HCT116 (cell line): ENCODE measurements around the gene DHH. TPM values are rescaled to one million over a fixed set of nuclear protein-coding genes. Genes with fewer than 3 reads are reported as not detected.

ENCODE experiments used
- ATAC-seq: fragments of 200-7000 bp; cut with Tn5 transposase; 2 replicates; pipeline ENCODE4 v1.9.1; 2020; ENCODE audit warnings: mild to moderate bottlenecking, moderate library complexity
- BruUV-seq: library from RNA; stranded (reverse); fragments of 400-500 nt; replicated peaks from 2 replicates; lab custom pipeline; 2021; lab: Mats Ljungman, UMichigan
- CTCF ChIA-PET: fragments of 300-600 bp; sonication (Branson Sonifier 250); formaldehyde crosslinking; loops from one replicate; lab custom pipeline; 2021; ENCODE audit warnings: antibody characterized with exemption; lab: Charles Lee
- POLR2A ChIA-PET: fragments of 300-600, 350-600 bp; sonication (Branson Sonifier 250); formaldehyde crosslinking; loops from one replicate; lab custom pipeline; 2021; ENCODE audit warnings: antibody characterized with exemption; lab: Charles Lee
- RAD21 ChIA-PET, 2 experiments: fragments of 300-600 bp; sonication (Branson Sonifier 250); formaldehyde crosslinking; loops; one replicate each; lab custom pipeline; 2023; ENCODE audit warnings: low total read pairs in 2 of 2; ENCODE audit not compliant: uncharacterized antibody in 2 of 2, unreplicated experiment in 2 of 2, low non-redundant PET in 1 of 2; lab: Charles Lee
- DNase-seq: peaks from one replicate; pipeline ENCODE4 v3.0.0-alpha.2; 2010; ENCODE audit warnings: low read depth, low spot score
- H2AFZ ChIP-seq: fragments of 200-600 bp; shearing (Covaris generic), sonication (generic); 2 replicates; pipeline ENCODE4 v1.6.1; 2017; ENCODE audit warnings: low read depth, mixed run types, mixed read lengths, antibody characterized with exemption, low read length; ENCODE audit not compliant: poor library complexity, severe bottlenecking
- H3K27ac ChIP-seq: 2 replicates; pipeline ENCODE4 v1.5.1; 2012; ENCODE audit warnings: low read depth, low read length
- H3K27me3 ChIP-seq: fragments of 200-600 bp; sonication (generic); 2 replicates; pipeline ENCODE4 v1.6.1; 2016; ENCODE audit warnings: mixed run types, low read length, mixed read lengths; ENCODE audit not compliant: insufficient read depth
- H3K36me3 ChIP-seq, 2 experiments: fragments of 200-500 bp in 1 of 2; fragments of 200-600 bp in 1 of 2; sonication (Bioruptor generic) in 1 of 2; sonication (generic) in 1 of 2; 2 replicates each; pipeline versions ENCODE4 v1.5.1 to v1.6.1; 2014 to 2016; ENCODE audit warnings: low read length in 2 of 2, inconsistent platforms in 1 of 2, mixed read lengths in 1 of 2, mixed run types in 1 of 2; ENCODE audit not compliant: insufficient read depth in 2 of 2, control insufficient read depth in 1 of 2
- H3K4me1 ChIP-seq, 2 experiments: fragments of 200-600 bp in 1 of 2; sonication (generic) in 1 of 2; 2 replicates each; pipeline versions ENCODE4 v1.5.1 to v1.6.1; 2012 to 2017; ENCODE audit warnings: low read length in 2 of 2, inconsistent platforms in 1 of 2, mild to moderate bottlenecking in 1 of 2, mixed read lengths in 1 of 2, mixed run types in 1 of 2, moderate library complexity in 1 of 2; ENCODE audit not compliant: insufficient read depth in 2 of 2, control insufficient read depth in 1 of 2
- H3K4me2 ChIP-seq: fragments of 200-600 bp; sonication (generic); 2 replicates; pipeline ENCODE4 v1.6.1; 2017; ENCODE audit warnings: mixed run types, low read length, mixed read lengths
- H3K4me3 ChIP-seq, 2 experiments: fragments of 200-600 bp in 1 of 2; sonication (generic) in 1 of 2; replicated peaks in 1 of 2; 2 replicates each; pipeline ENCODE4 v1.5.1; 2011 to 2016; ENCODE audit warnings: low read length in 2 of 2, control low read depth in 1 of 2, low read depth in 1 of 2, mild to moderate bottlenecking in 1 of 2, mixed read lengths in 1 of 2, mixed run types in 1 of 2
- H3K79me2 ChIP-seq: fragments of 200-600 bp; sonication (generic); 2 replicates; pipeline ENCODE4 v1.6.1; 2017; ENCODE audit warnings: mild to moderate bottlenecking, mixed run types, low read length, moderate library complexity, mixed read lengths; ENCODE audit not compliant: insufficient read depth
- H3K9ac ChIP-seq: fragments of 200-600 bp; sonication (generic); 2 replicates; pipeline ENCODE4 v1.6.1; 2016; ENCODE audit warnings: low read length, mixed read lengths
- H3K9me2 ChIP-seq: fragments of 200-600 bp; sonication (generic), shearing (Covaris generic); 2 replicates; pipeline ENCODE4 v1.6.1; 2017; ENCODE audit warnings: mixed run types, mild to moderate bottlenecking, moderate library complexity; ENCODE audit not compliant: insufficient read depth
- H3K9me3 ChIP-seq, 2 experiments: fragments of 200-500 bp in 1 of 2; fragments of 200-600 bp in 1 of 2; sonication (Bioruptor generic) in 1 of 2; sonication (generic) in 1 of 2; 2 replicates each; pipeline ENCODE4 v1.6.1; 2014 to 2017; ENCODE audit warnings: low read length in 2 of 2, mixed read lengths in 2 of 2, inconsistent platforms in 1 of 2, low read depth in 1 of 2, mild to moderate bottlenecking in 1 of 2, mixed run types in 1 of 2, moderate library complexity in 1 of 2; ENCODE audit not compliant: control insufficient read depth in 1 of 2, insufficient read depth in 1 of 2
- H4K20me1 ChIP-seq: fragments of 200-600 bp; sonication (generic), shearing (Covaris generic); 2 replicates; pipeline ENCODE4 v1.6.1; 2017; ENCODE audit warnings: mixed run types, mild to moderate bottlenecking, moderate library complexity; ENCODE audit not compliant: insufficient read depth
- CBX3 ChIP-seq: IDR thresholded peaks from 2 replicates; pipeline ENCODE4 v1.6.1; 2012; ENCODE audit warnings: low read depth
- CTCF ChIP-seq, 3 experiments: fragments of 200-600 bp in 1 of 3; sonication (generic) in 1 of 3; IDR thresholded peaks in 2 of 3; conservative IDR thresholded peaks in 1 of 3; 2 replicates each; pipeline ENCODE4 v1.5.1; 2012 to 2017; ENCODE audit warnings: low read depth in 2 of 3, low read length in 2 of 3, antibody characterized with exemption in 1 of 3, borderline replicate concordance in 1 of 3, control low read depth in 1 of 3, mild to moderate bottlenecking in 1 of 3, mixed read lengths in 1 of 3, mixed run types in 1 of 3, moderate library complexity in 1 of 3; ENCODE audit not compliant: insufficient read depth in 1 of 3
- EGR1 ChIP-seq: IDR thresholded peaks from 2 replicates; pipeline ENCODE4 v1.6.1; 2012; ENCODE audit warnings: low read depth
- EZH2 ChIP-seq: fragments of 200-600 bp; sonication (generic); IDR thresholded peaks from 2 replicates; pipeline ENCODE4 v1.6.1; 2017; ENCODE audit warnings: antibody characterized with exemption, mixed run types
- MAX ChIP-seq: IDR thresholded peaks from 2 replicates; pipeline ENCODE4 v1.6.1; 2012
- RAD21 ChIP-seq: IDR thresholded peaks from 2 replicates; pipeline ENCODE4 v1.6.1; 2012; ENCODE audit warnings: low read depth, mild to moderate bottlenecking
- REST ChIP-seq: IDR thresholded peaks from 2 replicates; pipeline ENCODE4 v1.6.1; 2012; ENCODE audit warnings: low read depth
- SRF ChIP-seq: IDR thresholded peaks from 2 replicates; pipeline ENCODE4 v1.6.1; 2012; ENCODE audit warnings: low read depth
- YY1 ChIP-seq: IDR thresholded peaks from 2 replicates; pipeline ENCODE4 v1.6.1; 2011; ENCODE audit warnings: low read length, low read depth, moderate library complexity, mild to moderate bottlenecking; ENCODE audit not compliant: insufficient replicate concordance; ENCODE audit errors: extremely low read depth
- ZNF274 ChIP-seq: fragments of 200-500 bp; sonication (Bioruptor generic); IDR thresholded peaks from 2 replicates; pipeline ENCODE4 v1.6.1; 2014; ENCODE audit warnings: mild to moderate bottlenecking, low read depth, low read length, inconsistent platforms
- intact Hi-C: fragments of 100-400 bp; cut with micrococcal nuclease; formaldehyde crosslinking; loops from 2 replicates; pipeline ENCODE4 v1.10.0; 2022
- total RNA-seq: library from RNA; stranded (reverse); gene quantifications from one replicate; pipeline ENCODE4 v1.2.1, GENCODE V29; 2021; ENCODE audit not compliant: unreplicated experiment

DHH gene
- total RNA-seq, 1 experiment from 2014 or later, result 0.22 TPM

- Histone ChIP-seq H3K4me2 (no peak overlapping the region), H3K9ac (no peak overlapping the region), H3K4me3 (no peak overlapping the region), H3K36me3 (0 out of 4 replicates have a peak, but pooled peaks cover 0 to 2% of the 10 kb centered on the region in 2 experiments), H3K27ac (no peak overlapping the region), H3K79me2 (no peaks in the 10 kb centered on the region), H3K9me3 (no peaks in the 10 kb centered on the region), H3K4me1 (peaks cover 11 to 16% of the 10 kb centered on the region in 2 experiments), H3K9me2 (no peaks in the 10 kb centered on the region), H2AFZ (no peak overlapping the region), H3K27me3 (no peaks in the 10 kb centered on the region), H4K20me1 (no peaks in the 10 kb centered on the region)
- intact Hi-C loops, result loop anchor here (1.0 kb wide), 1 partner anchor 28 kb away; no protein-coding TSS in a partner anchor
- peak; percentile 37; the same call in 1 of the 2 replicates for ATAC-seq
- ChIA-PET RAD21 (no interaction called here), CTCF (interaction anchor here (0.6 to 4.9 kb wide), 5 partner anchors 8 to 44 kb away, joined by 3 to 23 read pairs (median 4); partner anchors contain the start of gene RHEBL1), POLR2A (no interaction called here)
- no TSS peak for BruUV-seq
- DNase-seq, result no peak
- TF ChIP-seq ZNF274 (no peak), REST (no peak), EGR1 (peak; percentile 66; the same call in 1 of the 2 replicates), CBX3 (no peak), SRF (no peak), CTCF (IDR thresholded peaks at IDR 0.05 in 2 of 3, conservative IDR thresholded peaks at IDR 0.05 in 1 of 3; ENCODE audit: borderline replicate concordance in 1 of 3, insufficient read depth in 1 of 3, low read depth in 2 of 3, low read length in 2 of 3) (peak; percentile 47 to 63 (median 51); a peak in 5 of 6 replicates), RAD21 (peak; percentile 64), EZH2 (no peak), YY1 (no peak), MAX (no peak)
Observed at GRCh38 chr12:49092086-49092815, 2.4 kb downstream of the DHH start.
